Measurements from ENCODE around the gene NHLRC4. TPM values are rescaled to one million over a fixed set of nuclear protein-coding genes. Genes with fewer than 3 reads are reported as not detected.
A peak's percentile ranks its signal among the peaks of the same experiment; 100 is the strongest.

Gene NHLRC4
- total and polyA plus RNA-seq, 2 of the 13 experiments (the other 11 are each of a cell fraction or from before 2014, with no cell fraction given) = 0.40 to 0.59 TPM

DNA sequence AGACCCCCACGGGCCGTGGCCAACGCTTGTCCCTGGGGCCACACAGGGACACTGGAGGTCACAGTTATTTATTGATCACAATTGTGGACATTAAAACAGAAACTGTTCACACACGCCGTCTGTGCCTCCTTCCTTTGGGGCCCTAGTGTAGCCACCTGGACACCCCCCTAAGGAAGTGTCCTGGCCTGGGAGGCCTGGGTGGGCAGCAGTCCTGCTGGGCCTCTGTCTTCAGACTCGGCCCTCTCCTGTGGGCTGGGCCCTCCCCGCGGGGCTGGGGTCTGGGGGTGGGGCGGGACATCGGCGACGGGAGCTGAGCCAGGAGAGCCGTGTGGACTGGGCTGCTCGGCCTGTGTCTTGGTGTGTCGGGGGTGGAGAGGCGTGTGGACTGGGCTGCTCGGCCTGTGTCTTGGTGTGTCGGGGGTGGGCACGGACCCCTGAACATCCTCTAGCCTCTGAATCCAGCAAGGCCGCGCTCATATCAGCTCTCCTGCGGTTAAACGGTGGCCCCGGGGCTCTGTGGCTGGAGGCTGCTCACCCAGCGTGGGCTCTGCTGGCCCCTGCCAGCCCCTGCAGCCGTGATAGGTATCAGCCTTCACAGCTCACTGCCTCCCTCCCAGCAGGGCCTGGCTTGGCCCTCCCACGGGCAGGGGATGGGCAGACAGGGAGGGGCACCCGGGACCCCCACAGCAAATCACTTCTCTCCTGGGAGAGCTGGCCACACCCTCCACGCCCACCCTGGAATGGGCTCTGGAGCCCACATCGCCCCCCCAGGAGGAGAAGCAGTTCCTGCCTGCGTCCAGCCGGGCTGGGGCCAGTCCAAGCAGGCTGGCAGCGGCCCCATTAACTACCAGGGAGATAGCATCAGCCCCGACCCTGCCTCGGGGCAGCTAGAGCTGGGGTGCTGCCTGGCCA, 1.1 kb upstream of the NHLRC4 start (continued):
- TF ChIP-seq, protein P1, sequence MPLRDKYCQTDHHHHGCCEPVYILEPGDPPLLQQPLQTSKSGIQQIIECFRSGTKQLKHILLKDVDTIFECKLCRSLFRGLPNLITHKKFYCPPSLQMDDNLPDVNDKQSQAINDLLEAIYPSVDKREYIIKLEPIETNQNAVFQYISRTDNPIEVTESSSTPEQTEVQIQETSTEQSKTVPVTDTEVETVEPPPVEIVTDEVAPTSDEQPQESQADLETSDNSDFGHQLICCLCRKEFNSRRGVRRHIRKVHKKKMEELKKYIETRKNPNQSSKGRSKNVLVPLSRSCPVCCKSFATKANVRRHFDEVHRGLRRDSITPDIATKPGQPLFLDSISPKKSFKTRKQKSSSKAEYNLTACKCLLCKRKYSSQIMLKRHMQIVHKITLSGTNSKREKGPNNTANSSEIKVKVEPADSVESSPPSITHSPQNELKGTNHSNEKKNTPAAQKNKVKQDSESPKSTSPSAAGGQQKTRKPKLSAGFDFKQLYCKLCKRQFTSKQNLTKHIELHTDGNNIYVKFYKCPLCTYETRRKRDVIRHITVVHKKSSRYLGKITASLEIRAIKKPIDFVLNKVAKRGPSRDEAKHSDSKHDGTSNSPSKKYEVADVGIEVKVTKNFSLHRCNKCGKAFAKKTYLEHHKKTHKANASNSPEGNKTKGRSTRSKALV (CRISPR knock-in tag; IDR thresholded peaks at IDR 0.05) = 0 out of 2 replicates have a peak, but pooled peaks have one; percentile 27
- TF ChIP-seq RELA (CRISPR knock-in tag; IDR thresholded peaks at IDR 0.05) (no peak), POLR2G (IDR thresholded peaks at IDR 0.05; ENCODE audit: low read depth, low read length) (no peak), FOXA3 (CRISPR knock-in tag; IDR thresholded peaks at IDR 0.05) (no peak), ZFY (CRISPR knock-in tag; IDR thresholded peaks at IDR 0.05) (peak; percentile 18; the same call in 1 of the 2 replicates), ZNF703 (CRISPR knock-in tag; IDR thresholded peaks at IDR 0.05; ENCODE audit: borderline replicate concordance) (0 out of 2 replicates have a peak, but pooled peaks have one; percentile 48), ZNF263 (CRISPR knock-in tag; IDR thresholded peaks at IDR 0.05) (peak; percentile 30; the same call in 1 of the 2 replicates), ZNF678 (CRISPR knock-in tag; IDR thresholded peaks at IDR 0.05) (no peak), KMT2B (CRISPR knock-in tag; IDR thresholded peaks at IDR 0.05) (no peak), SP4 (CRISPR knock-in tag; IDR thresholded peaks at IDR 0.05) (0 out of 2 replicates have a peak, but pooled peaks have one; percentile 5), POLR2AphosphoS2 (IDR thresholded peaks at IDR 0.05; ENCODE audit: low read depth, low read length) (no peak), MED1 (CRISPR knock-in tag; IDR thresholded peaks at IDR 0.05) (0 out of 2 replicates have a peak, but pooled peaks have one; percentile 13)
- TF ChIP-seq, protein P2, sequence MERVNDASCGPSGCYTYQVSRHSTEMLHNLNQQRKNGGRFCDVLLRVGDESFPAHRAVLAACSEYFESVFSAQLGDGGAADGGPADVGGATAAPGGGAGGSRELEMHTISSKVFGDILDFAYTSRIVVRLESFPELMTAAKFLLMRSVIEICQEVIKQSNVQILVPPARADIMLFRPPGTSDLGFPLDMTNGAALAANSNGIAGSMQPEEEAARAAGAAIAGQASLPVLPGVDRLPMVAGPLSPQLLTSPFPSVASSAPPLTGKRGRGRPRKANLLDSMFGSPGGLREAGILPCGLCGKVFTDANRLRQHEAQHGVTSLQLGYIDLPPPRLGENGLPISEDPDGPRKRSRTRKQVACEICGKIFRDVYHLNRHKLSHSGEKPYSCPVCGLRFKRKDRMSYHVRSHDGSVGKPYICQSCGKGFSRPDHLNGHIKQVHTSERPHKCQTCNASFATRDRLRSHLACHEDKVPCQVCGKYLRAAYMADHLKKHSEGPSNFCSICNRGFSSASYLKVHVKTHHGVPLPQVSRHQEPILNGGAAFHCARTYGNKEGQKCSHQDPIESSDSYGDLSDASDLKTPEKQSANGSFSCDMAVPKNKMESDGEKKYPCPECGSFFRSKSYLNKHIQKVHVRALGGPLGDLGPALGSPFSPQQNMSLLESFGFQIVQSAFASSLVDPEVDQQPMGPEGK (CRISPR knock-in tag; IDR thresholded peaks at IDR 0.05) = peak; percentile 13; the same call in 1 of the 2 replicates
